ENCODE measurements around the gene GABBR2.

- TF ChIP-seq CTCF (optimal IDR thresholded peaks at IDR 0.05 in 1 of 3, IDR thresholded peaks at IDR 0.05 in 1 of 3, conservative IDR thresholded peaks at IDR 0.05 in 1 of 3; ENCODE audit: extremely low read depth in 1 of 3, insufficient read depth in 2 of 3, low read length in 3 of 3) (no peak), EZH2 (IDR thresholded peaks at IDR 0.05; ENCODE audit: low read length) (no peak)
Observed at GRCh38 chr9:98564714-98565113, 144.0 kb downstream of the GABBR2 start.
